ENCODE data around the gene AP2A1.

GRCh38 chr19:49802836-49803528 is 36.2 kb downstream of the AP2A1 start:
- TF ChIP-seq CTCF (IDR thresholded peaks at IDR 0.05; ENCODE audit: insufficient read depth, low read depth, low read length) = no peak
- no peak for TF ChIP-seq EZH2 (IDR thresholded peaks at IDR 0.05; ENCODE audit: insufficient read depth, low read length)

Data from astrocyte (in vitro differentiated cells and primary cell).